Peyer's patch (tissue), 4 donors: ENCODE results near the gene CHKA.

ENCODE experiments used
- CTCF ChIP-seq, 6 experiments: fragments of 450-650 bp in 4 of 6; fragments of 200-600 bp in 2 of 6; sonication (generic) in 1 of 6; IDR thresholded peaks; one replicate each; pipeline ENCODE4 v1.5.1; 2017 to 2019; ENCODE audit warnings: antibody characterized with exemption in 6 of 6, mild to moderate bottlenecking in 3 of 6, moderate library complexity in 1 of 6
- POLR2A ChIP-seq, 2 donors: fragments of 450-650 bp; IDR thresholded peaks; one replicate each; pipeline ENCODE4 v1.5.1; 2017; ENCODE audit warnings: antibody characterized with exemption in 2 of 2, mild to moderate bottlenecking in 2 of 2, moderate library complexity in 2 of 2

GRCh38 chr11:68013611-68014156 is 107.5 kb downstream of the CHKA start:
- TF ChIP-seq CTCF (IDR thresholded peaks at IDR 0.05) (no peak), POLR2A (IDR thresholded peaks at IDR 0.05) (no peak)
